NCI-H146 treated with DMSO at 0.1 percent for 48 hours (cell line): Measurements from ENCODE around the gene CPOX.
"Not testable (repeated sequence)": the region's sequence is repeated elsewhere in the genome, so short reads cannot be mapped to it uniquely, and the experiment has no call there.

Source experiments
- DNase-seq: peaks from one replicate; lab custom pipeline; 2025; ENCODE audit not compliant: unreplicated experiment; lab: John Stamatoyannopoulos, UW

CPOX gene

DNA sequence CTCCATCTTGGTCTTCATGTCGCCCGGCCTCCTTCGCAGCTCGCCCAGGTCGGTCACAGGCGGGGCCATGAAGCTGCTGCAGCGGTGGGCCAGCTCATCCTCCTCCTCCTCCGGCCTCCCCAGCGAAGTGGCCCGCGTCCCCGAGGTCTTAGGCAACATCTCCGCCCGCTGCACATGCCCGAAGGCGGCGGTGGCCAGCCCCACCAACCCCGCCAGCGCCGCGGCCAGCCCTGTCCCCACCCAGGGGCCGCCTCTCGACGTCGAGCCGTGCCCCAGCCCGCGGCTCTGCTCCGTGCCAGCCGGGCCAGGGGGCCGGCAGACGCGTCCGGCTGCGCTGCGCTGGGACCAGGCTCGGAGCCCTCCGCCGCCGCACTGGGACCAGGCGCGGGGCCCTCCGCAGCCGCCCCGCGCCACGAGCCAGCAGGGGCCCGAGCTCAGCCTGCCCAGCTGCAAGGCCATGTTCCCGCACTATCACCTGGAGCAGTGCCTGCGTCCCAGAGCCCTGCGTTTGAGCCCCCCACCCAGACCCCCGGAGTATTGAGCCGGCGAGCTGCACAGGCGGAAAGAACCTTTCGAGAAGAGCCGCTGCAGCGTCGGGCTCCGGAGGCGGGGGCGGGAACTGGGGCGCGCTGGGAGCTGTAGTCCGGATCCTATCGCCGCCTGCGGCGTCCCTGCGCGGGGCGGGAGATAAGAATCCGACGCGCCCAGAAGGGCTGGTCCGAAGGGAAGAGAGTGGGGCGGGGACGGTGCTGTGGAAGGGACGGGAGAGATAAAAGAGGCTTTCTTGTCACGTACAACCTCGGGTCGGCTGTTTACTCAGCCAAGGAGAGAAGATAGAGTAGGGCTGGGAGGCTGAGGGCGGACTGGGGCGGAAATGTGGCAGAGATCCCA, at the start of gene CPOX:
CPOX (minus strand) TSS at position 566 of the 891 bp plus-strand sequence; CDS start at position 459, 107 bp downstream.
- DNase-seq = peak; percentile 86

GRCh38 chr3:98642769-98643168, 49.4 kb upstream of the CPOX start:
- DNase-seq = not testable (repeated sequence)

DNA sequence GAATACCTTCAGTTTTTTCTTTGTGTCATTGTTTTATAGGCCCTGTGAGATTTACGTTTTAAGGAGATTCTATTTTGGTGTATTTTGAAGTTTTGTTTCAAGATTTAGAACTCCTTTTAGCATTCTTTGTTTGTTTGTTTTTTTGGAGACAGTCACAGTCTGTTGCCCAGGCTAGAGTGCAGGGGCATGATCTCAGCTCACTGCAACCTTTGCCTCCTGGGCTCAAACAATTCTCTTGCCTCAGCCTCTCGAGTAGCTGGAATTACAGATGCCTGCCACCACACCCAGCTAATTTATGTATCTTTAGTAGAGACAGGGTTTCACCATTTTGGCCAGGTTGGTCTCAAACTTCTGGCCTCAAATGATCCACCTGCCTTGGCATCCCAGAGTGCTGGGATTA, 48.3 kb upstream of the CPOX start:
- DNase-seq = not testable (repeated sequence)

DNA sequence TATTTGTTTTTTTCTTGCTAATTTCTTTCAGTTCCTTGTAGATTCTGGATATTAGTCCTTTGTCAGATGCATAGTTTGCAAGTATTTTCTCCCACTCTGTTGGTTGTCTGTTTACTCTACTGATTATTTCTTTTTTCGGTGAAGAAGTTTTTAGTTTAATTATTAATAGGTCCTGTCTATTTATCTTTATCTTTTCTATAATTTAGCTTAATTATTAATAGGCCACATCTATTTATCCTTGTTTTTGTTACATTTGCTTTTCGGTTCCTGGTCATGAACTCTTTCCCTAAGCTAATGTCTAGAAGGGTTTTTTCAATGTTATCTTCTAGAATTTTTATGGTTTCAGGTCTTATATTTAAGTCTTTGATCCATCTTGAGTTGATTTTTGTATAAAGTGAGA, 45.1 kb upstream of the CPOX start:
- DNase-seq = not testable (repeated sequence)

GRCh38 chr3:98630416-98630815, 37.0 kb upstream of the CPOX start:
- DNase-seq = no peak

- DNase-seq = no peak
These were observed 34.9 kb upstream of the CPOX start for GRCh38 chr3:98628317-98628716.

DNA sequence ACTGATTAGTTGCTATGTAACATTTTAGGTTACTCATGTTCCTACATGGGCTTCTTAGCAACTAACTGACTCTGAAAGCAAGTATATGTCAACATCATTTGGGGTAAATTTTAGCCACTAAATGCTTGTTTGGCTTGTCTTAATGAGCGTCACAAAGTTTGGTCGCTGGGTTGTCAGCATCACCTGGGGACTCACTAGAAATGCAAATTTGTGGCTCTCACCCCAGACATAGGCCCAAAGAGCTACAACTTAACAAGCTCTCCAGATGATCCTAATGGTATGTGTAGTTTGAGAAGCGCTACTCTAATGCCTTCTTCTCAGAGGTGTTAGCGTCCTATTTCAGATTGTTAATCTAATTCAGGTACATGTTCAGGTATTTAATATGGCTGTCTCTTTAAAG, 32.7 kb upstream of the CPOX start:
- DNase-seq = no peak

- no peak for DNase-seq
These were observed 30.3 kb upstream of the CPOX start for GRCh38 chr3:98623572-98624280.

DNA sequence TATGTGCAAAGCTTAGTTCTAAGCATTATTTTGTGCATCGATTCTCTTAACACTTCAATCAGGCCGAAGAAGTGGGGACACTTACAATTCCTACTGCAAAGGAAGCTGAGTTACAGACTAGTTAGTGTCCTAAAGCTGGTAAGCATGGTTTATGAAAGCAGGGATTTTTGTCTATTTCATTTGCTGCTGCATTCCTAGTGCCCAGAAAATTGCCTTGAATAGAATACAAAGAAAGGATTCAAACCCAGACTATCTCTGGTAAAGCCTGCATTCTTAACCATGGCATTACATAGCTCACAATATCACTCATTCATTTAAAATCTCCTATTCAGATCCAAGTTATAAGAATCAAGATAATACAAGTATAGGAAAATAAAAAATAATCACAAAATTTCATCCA, 24.4 kb upstream of the CPOX start:
- no peak for DNase-seq

DNA sequence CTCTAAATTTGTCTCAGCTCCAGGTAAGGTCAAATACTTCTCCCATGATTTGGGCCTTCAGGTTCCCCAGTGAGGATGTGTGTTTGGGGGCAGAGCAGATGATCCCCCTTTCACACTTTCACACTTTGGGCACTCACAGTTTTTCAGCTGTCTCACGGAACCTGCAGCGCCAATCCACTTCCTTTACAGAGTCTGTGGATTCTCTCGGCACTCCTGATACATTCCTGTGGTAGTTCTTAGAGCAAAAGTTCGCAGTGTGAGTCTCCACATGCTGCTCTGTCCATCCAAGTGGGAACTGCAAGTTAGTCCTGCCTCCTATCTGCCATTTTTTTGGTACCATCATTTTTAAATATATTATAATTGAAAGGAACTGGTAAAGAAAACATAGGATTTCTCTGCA, 20.2 kb upstream of the CPOX start:
- DNase-seq = no peak

DNA sequence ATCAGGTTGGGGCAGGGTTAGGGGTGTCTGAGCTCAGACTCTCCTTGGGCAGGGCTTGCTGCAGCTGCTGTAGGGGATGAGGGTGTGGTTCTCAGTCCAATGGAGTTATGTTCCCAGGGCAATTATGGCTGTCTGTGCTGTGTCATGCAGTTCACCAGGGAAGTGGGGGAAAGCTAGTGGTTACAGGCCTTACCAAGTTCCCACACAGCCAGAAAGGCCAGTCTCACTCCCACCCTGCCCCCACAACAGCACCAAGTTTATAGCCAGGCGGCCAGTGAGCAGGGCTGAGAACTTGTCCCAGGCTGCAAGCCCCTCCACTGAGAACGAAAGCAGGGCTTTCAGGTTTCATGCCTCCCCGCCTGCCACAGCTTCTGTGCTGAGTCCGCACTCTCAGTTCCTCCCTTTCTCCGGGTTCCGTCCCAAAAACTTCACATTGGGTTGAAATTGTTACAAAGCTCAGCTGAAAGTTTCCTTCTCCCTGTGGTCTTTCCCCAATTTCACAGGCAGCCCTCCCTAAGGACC, 19.6 kb upstream of the CPOX start:
- DNase-seq = no peak

GRCh38 chr3:98612587-98612986, 19.2 kb upstream of the CPOX start:
- DNase-seq = no peak

DNA sequence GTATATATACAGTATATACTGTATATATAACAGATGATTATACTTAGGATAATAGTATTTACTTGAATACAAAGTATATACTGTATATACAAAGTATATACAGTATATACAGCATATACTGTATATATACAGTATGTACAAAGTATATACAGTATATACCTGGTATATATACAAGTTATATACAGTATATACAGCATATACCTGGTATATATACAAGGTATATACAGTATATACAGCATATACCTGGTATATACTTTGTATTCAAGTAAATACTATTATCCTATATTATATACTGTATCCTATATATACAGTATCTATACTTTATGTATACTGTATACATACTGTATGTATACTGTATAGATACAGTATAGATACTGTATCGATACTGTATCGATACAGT, 14.6 kb upstream of the CPOX start:
- no peak for DNase-seq

DNA sequence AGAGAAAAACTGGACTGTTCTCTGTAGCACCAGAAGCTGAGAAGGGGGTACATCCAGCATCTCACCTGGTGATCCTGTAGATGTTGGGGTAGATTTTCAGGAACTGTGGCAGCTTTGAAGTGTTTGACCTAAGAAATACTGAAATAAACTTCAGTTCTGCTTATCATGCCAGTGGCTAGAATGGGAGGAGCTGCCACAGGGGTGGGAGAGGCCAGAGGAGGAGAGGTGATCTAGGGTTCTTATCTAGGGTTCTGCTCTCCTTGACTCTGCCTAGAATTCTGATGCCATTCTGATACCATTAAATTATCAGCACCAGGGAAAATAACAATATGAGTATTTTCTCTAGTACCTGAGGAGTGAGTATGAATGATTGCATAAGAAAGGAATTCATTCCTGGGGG, 10.2 kb upstream of the CPOX start:
- DNase-seq = no peak

GRCh38 chr3:98602078-98602678, 8.8 kb upstream of the CPOX start:
- peak; percentile 11 for DNase-seq

- no peak for DNase-seq
These were observed 7.8 kb upstream of the CPOX start for GRCh38 chr3:98601180-98601579.

- DNase-seq = no peak
These were observed 7.1 kb upstream of the CPOX start for GRCh38 chr3:98600412-98601095.

DNA sequence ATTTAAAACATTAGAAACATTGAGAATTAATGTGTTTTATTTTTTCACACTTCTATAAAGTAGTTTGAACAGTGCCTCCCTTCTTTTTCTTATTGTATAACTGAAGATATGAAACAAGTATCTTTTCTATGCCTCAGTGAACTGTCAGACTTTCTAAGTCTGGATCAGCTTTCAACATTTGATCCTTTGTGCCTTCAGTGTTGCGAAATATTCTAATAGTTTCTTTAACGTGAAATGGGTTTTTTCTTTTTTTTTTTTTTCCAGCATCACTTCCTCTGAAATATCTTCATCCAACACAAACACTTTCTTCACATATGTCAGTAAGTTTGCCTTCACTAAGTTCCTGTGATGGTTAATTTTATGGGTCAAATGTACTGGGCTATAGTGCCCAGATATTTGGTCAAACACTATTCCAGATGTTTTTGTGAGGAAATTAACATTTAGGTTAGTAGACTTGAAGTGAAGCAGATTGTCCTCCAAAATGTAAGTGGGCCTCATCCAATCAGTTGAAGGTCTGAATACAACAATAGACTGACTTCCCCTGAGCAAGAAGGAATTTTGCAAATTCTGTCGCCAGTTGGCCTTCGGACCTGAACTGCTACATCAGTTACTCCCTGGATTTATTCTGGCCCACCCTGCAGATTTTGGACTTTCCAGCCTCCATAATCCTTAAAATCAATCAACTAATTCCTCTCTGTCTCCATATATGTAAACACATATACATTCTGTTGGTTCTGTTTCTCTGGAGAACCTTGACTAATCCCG, 6.4 kb upstream of the CPOX start:
- DNase-seq = no peak

- DNase-seq = no peak
These were observed 5.1 kb upstream of the CPOX start for GRCh38 chr3:98598492-98598891.
